ENCODE results near the gene SPATA31C2.

GRCh38 chr9:88187631-88188030 lies 49.4 kb upstream of the SPATA31C2 start:
- TF ChIP-seq EZH2phosphoT487 (IDR thresholded peaks at IDR 0.05; ENCODE audit: borderline replicate concordance), result no peak
- no peak for TF ChIP-seq CTCF (conservative IDR thresholded peaks at IDR 0.05; ENCODE audit: low read length)
